Kidney glomerular epithelial cell (primary cell): ENCODE results near the gene S100A10.
A peak's percentile ranks its signal among the peaks of the same experiment; 100 is the strongest.

Source experiments
- DNase-seq: peaks from one replicate; lab custom pipeline; 2025; lab: John Stamatoyannopoulos, UW

Gene S100A10, protein sequence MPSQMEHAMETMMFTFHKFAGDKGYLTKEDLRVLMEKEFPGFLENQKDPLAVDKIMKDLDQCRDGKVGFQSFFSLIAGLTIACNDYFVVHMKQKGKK

DNA sequence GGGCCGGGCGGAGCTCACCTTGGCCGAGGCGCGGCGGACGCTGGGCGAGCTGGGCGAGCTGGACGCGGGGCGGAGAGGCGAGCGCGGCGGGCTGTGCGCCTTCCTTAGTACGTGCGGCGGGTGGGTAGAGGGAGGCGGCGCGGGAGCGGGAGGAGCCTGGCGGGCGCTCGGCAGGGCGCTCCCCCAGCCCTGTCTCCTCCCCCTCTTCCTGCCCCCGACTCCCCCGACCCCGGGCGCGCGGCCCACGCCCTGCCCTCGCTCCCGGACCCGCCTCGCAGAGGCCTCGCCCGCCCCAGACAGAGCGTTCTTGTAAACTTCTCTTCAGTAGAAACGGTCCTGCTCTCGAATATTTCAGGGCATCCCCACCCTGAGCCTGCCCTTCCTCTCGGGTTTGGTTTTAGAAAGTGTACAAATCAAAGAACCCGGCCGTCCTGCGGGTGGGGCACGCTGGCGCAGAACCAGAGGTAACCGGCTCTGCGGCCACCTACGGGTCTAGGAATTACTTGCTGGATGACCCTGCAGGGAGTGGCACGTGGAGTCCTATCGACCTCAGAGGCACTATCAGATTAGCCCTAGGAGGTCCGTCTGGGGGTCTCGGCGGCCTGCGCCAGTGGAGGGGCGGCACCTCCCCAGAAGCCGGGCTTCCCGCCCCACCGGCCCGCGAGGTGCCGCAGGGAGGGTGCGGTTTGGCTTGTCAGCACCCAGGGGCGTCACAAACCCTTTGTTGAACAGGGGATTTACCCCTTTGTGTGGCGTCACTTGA is at the start of gene S100A10:
TSS of gene S100A10 (minus strand) at position 126 of the 763 bp plus-strand sequence. CDS start 7,629 bp downstream, outside the sequence.
- peak; percentile 71 for DNase-seq

DNA sequence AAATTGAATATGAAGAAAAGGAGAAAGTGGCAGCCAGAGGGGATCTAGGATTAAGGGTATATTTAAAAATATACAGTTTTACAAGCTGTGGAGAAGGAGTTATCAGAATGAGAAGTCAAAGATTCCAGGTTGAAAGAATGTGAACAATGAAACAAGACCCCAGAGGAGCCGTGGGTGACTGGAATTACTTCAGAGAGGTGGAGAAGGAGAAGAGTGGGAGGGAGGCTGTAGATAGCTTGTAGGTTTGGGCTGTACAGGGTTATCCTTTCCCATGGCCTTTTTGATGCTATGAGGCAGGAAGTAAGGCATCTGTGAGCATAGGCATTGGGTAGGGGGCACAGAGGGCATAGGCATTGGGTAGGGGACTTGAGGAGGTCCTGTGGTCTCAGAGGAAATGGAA is 48.4 kb upstream of the S100A10 start:
- no peak for DNase-seq

DNA sequence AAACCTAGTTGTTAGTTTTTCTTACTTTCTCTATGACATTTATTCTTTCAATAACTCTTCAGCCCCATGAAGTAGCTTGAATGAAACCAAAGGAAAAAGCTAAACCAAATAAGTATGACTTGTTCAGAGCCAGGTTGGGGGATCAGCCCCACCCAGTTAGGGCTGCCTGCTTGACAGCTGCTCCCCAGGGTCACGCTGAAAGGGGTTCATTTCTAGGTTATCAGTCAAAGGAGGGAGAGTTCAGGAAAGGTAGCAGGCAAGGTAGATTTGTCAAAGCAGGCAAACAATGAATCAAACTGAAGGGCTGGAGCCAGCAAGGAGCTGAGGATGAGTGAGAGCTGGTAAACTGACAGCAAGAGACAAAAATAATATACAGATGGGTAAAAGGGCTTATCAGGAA is 46.2 kb upstream of the S100A10 start:
- DNase-seq, result no peak

DNA sequence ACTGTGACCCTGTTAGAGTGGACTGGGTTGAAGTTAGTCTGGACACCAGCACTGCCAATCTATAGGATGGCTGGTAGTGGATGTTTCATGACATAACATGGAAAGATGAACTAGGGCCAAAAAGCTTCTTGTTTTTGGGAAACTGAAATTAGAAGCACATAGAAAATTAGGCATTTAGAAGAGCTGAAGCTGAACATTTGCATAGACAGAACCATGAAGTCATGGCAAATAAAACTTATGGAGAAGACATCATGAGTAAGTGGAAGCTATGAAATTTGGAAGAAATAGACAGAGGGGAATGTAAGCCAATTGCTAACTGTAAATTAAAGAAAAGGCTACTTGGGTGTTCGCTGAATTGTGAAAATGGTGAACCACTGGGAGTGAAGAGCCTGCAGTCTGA is 45.8 kb upstream of the S100A10 start:
- no peak for DNase-seq

DNA sequence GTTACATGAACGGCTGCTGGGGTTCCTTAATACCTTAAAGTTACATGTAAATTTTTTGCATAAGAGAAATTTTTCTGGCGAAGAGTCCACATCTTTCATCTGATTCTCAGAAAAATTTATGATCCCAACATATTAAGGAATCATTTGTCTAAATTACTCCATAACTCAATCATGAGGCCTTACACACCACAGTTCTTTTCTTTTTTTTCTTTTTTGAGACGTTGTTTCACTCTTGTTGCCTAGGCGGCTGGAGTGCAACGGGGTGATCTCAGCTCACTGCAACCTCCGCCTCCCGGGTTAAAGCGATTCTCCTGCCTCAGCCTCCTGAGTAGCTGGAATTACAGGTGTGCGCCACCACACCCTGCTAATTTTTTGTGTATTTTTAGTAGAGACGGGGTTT is 45.2 kb upstream of the S100A10 start:
- DNase-seq, result no peak

DNA sequence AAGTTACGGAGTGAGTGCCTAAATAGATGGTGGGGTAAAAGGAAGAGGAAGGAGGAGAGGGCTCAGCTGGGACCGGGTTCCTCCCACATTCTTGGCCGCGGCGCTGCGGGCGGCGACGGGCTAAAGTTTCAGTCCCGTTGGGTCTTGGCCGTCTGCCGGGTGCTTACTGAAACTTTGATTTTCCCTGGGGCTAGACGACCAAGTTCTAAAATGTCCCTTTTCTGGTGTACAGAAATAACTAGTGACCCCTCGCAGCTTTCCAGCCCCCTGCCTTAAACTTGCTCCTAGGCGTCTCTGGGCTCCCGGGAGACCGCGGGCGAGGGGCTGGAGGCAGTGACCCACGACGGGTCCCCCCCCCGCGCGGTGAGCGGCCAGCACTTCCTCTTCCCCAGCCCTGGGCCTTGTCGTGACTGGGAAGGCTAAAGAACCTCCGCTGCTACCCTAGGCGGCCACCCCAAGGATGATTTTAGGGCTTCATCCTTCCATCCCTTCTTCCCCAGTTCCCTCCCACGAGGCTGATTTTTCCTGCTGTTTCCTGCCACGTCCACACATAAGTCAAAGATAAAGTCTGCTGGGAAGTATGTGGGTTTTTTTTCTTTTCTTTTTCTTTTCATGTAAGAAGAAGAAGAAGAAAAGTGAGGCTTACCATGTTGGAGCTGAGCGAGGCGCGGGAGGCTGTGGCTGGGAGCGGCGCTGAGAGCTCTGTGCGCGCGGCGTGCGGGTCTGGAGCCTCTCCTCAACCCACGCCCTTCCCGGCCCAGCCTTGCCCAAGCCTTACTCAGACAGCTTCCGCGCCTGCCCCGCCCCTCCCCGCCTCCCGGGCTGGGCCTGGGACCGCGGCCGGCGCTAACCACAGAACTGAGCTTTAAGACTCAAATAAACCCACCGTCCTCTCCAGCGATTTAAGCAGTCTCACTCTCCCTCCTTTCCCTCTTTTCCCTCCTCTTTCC is 42.9 kb upstream of the S100A10 start, which contains the start of gene S100A11:
TSS of gene S100A11 (minus strand) at position 738 of the 950 bp plus-strand sequence. CDS start at position 649, 89 bp downstream.
- peak; percentile 78 for DNase-seq

DNA sequence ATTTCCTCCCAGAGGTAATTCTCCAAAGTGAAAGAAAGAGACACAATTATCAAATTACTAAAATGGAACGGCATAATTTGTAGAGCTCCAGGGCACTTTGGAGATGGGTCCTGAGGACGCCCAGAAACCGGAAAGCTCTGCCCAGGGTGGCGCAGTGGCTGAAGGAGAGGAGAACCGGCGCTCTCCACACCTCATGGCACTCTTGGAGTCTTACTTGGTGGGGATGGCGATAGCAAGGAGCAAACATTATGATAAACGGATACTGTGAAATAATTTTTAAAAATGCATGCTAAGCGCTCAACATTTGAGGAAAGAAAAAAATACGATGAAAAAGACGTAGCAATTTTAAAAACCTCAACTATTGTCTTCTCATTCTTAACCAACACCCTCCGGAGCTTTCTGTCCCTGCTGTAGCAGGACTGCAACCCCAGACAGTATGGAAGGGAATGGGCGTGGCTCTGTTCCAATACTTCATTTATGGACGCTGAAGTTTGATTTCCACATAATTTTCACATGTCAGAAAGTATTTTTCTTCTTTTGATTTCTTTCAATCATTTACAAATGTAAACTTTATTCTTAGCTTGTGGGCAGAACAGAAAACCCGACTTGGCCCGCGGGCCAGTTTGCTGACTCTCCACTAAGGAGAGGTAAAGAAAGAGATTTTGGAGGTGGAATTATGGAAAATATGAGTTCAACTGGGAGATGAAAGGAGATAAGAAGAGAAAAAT is 42.0 kb upstream of the S100A10 start:
- no peak for DNase-seq

DNA sequence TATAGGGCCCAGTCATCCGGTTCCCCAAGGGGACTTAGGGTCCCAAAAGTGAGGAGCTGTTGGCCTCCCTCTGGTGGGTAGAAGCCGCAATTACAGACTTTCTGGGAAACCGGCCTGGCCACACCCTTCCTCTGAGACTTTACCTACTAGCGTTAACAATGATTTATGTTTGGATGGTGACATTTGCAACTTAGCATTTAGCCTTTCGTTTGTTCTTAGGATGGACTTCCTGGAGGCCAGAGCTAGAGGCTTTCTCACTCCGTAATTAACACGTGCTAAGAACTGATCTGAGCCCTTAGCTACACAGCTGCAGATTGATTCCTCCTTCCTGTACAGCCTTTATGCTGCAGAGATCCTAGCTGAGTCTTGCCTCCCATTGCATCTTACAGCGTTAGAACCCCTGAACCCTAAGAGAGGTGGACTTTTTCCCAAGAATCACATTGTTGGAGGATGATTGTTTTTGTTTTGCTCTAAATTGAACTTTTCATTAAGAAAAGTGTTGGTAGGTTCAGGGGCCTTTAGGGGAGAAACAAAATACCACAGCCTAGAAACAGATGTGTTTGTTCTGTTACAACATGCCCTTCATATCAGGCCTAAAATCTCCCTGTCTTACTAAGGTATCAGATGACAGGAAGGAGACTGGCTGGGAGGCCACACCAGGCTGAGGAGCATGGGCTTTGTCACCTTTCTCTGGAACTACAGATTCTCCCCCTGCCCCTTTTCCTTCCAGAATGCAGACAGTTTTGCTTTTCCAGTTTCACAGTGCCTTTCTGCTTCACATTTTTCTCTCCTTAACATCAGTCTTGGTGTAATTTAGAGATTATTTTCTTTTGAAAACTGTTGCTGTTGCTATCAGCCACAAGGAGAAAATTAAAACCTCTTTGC is 41.2 kb upstream of the S100A10 start:
- DNase-seq, result peak; percentile 41

DNA sequence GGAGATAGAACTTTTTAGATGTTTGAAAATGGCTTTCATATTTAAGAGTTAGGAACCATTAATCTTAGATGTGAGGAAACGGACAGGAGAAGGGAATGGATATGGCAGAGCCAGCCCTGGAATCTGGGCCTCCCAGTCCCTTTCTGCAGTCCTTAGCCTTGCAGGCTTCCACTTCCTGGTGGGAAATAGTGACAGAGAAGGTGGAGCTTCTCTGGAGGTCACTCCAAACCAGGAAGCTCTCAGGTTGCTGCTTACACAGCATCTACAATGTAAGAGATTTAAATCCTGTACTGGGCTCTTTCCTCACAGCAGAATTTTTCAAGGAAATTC is 40.6 kb upstream of the S100A10 start:
- DNase-seq, result no peak

DNA sequence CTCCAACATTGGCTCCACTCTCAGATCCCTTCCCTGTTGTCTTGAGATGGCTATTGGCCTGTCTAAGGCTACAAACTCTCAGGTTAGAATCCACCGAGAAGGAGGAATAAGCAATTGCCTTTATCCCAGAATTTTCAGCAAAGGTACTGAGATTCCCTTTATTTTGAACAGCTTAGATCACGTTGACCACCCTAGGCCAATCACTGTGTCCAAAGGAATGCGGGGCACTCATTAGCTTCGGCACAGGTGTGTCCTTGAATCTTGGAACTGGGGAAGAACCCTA is 36.2 kb upstream of the S100A10 start:
- no peak for DNase-seq

DNA sequence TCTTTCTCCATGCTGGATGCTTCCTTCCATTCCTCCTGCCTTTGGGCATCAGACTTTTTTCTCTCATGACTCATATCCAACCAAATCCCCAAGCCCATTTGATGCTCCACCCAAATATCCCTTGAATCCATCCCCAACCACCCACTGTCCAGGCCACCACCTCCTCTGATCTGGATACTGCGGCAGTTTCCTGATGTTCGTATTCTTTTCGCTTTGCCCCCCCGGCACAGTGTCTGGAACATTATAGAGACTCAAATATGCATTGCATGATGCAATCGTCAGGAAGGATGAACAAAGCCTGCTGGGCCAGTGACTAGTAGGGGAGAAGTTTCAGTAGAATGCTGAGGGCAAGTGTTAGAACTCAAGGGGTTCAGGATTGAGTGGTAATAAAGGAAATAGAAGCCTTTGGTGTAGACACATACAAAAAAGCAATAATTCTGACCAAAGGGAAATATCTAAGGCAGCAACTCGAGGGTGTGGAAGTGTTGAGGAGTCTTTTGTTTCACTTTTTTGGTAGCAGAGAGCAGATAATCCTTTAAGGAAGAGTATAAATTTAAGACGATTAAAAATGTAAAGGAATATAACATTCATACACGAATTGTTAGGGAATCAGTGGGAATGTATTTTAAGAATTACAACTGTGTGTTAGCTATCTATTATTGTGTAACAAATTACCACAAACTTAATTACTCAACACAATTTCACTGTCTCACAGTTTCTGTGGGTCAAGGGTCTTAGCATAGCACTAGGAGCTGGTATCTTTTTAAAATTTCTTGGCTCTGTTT is 35.7 kb upstream of the S100A10 start:
- no peak for DNase-seq

DNA sequence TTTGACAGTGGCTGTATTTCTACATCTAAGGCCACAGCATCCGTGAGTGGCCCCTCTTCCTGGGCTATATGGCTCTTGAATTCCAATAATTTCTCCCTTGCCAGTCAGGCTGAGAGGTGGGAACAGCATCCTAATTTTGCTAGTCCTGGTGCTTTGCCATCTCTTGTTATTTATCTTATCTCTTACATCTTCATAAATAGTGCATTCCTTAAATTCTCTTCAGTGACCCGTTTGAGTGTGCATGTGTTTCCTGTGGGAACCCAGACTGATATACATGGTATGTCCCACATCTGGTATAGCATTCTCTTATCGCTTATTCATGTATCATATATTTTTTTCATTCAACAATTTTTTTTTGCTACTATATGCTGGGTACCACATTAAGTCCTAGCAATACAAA is 33.2 kb upstream of the S100A10 start:
- DNase-seq, result no peak

DNA sequence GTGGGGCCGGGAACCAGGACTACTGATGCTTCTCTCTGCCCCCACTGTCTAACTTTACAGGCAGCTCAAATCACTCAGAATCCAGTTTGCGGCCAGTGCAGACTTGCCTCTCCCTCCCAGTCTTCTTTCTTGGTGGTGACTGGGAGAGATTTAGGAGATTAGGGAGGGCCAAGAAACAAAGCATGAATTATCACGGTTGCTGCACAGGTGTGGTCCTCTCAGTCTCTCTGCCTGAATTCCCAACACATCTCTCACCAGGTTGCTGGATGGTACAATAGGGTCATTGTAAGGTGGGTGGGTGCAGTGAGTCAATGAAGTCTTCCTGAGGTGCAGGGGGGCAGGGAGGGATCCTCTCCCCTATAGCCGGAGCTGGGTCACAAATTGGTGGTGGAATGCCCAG is 30.6 kb upstream of the S100A10 start:
- DNase-seq, result no peak

DNA sequence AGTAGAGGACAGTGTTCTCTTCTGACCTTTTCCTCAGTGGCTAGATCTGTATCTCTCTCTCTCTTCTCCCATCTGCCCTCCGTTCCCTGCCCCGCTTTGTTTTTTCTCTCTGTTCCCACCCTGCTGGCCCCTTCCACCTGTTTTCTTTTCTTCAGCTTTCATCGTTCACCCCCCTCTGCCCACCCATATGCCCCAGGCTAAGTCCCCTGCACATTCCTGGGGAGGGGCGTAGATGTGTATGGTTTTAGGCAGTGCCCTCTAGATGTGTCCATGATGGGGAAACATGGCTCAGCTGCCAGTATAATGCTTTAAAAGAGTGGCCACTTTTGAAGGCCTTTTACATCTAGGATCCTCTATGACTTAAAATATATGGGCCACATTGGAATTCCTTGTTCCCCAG is 29.6 kb upstream of the S100A10 start:
- DNase-seq, result no peak

DNA sequence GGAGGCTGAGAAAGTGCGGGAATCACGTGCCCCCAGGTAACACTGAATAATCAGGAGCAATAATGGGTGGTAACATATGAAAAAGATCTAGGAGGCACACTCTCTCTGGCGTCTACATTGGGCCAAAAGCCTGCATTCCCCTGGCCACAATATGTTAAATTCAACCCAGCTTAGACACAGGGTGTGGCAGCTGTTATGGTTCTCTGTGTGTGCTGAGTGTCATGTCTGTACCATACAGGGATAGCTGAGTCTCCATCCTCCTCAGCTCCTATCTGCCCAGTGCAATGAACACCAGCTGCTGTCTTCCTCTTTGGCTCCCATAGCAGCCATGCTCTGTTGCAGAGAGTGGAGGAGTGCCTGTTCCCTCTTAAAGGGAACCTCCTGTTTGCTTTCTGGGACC is 28.8 kb upstream of the S100A10 start:
- no peak for DNase-seq

DNA sequence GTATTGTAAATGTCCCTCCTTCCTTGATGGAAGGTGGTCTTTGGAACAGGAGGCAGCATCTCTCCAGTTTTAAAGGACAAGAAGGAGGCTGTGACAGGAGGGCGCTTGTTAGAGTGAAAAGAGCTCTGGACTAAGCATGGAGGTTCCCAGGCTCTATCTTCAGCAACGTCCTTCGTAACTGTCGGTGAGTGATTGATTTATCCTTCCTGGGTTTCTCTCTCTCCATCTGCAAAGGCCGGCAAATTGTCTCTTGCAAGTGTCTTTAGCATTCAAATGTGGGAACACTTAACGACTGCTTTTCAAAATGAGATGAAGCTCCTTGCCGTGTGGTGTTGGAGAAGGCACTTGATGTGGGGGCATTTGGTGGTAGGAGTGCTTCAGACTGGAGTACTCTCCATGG is 27.9 kb upstream of the S100A10 start:
- DNase-seq, result no peak

DNA sequence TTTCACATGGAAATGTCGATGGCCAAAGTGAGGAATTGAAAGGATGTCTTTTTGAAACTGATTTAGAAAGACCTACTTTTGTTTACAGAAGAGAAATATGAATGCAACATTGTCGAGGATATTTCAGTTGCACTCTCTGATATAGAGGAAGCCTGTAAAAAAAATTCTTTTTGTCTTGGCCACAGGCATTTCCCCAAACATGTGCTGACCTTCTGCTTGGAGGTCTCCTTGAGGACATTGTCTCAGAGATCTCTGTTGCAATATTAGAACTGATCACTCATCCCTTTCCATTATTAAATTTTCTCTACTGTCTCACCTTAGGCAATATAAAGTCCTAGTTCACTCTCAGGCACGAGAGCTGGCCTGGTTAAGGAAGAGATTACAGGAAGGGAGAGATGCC is 27.2 kb upstream of the S100A10 start:
- no peak for DNase-seq

DNA sequence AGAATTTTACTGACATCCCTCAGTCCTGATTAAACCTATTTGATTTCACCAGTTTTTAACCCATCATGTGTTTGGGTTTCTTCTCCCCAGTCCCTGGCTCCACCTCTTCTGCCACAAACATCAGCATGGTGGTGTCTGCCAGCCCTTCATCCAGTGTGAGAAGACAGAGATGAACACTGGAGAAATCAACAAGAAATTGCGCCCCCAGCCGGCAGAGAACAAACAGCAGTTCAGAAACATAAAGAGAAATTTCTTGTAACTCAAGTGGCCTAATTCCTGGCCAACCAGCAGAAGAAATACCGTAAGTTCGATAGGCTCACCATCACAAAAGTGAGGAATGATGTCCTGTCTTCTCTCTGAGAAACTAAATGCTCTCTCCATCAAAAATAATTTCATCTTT is 24.9 kb upstream of the S100A10 start:
- no peak for DNase-seq

DNA sequence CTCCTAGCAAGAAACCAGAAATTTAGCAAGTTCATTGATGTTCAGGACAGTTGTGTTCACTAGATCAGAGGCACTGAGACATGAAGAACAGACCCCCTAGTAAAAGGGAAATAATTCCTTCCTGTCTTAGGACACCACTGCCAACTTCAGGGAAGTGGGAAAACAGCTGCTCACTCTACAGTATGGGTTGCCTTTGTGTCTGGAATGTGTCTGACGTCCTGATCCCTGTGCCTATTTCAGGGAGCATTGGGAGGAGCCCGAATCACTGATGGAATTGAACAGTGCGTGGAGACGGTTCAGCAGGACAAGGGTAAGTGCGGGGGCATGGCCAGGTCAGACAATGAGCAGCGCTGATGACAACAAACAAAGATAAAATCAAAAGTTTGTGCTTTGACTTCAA is 22.1 kb upstream of the S100A10 start:
- no peak for DNase-seq

DNA sequence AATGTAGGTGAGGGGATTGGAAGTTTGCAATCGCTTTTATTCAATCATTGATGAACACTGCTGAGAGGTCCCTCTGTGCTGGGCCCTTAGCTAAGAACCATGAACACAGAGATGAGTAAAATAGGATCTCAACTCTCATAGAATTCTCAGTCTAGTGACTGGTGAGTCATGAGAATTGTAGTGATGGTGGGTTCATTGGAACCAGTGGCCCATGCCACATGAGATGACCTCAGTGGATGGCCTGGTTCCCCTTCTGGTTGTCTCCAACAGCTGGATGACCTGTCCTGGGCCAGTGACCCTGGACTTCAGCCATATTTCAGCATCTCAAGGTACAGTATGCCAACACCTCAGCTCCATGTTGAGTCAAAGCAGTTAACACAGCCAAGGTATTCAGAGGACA is 21.3 kb upstream of the S100A10 start:
- no peak for DNase-seq
